Measurements from ENCODE around the gene SIRT2.
"Not testable (repeated sequence)": the region's sequence is repeated elsewhere in the genome, so short reads cannot be mapped to it uniquely, and the experiment has no call there.

Gene SIRT2

GRCh38 chr19:38834590-38834989 lies 64.8 kb downstream of the SIRT2 start:
- no peak for TF ChIP-seq POLR2A (IDR thresholded peaks at IDR 0.05; ENCODE audit: low read depth, low read length)
- FAIRE-seq (no peak), DNase-seq (ENCODE audit: insufficient read length, low spot score) (no peak)

- no peak for TF ChIP-seq POLR2A (IDR thresholded peaks at IDR 0.05; ENCODE audit: low read depth, low read length)
- DNase-seq (ENCODE audit: insufficient read length, low spot score) (no peak), FAIRE-seq (no peak)
These were observed 65.3 kb downstream of the SIRT2 start for GRCh38 chr19:38834104-38834490.

GRCh38 chr19:38833092-38833425 lies 66.4 kb downstream of the SIRT2 start:
- FAIRE-seq (no peak), DNase-seq (ENCODE audit: insufficient read length, low spot score) (no peak)
- no peak for TF ChIP-seq POLR2A (IDR thresholded peaks at IDR 0.05; ENCODE audit: low read depth, low read length)

- no peak for TF ChIP-seq POLR2A (IDR thresholded peaks at IDR 0.05; ENCODE audit: low read depth, low read length)
- DNase-seq (ENCODE audit: insufficient read length, low spot score): peak; percentile 96
- FAIRE-seq: peak; percentile 65
These were observed 68.2 kb downstream of the SIRT2 start for GRCh38 chr19:38831142-38831605.

GRCh38 chr19:38830039-38830733 lies 69.2 kb downstream of the SIRT2 start:
- DNase-seq (ENCODE audit: insufficient read length, low spot score) (no peak), FAIRE-seq (no peak)
- no peak for TF ChIP-seq POLR2A (IDR thresholded peaks at IDR 0.05; ENCODE audit: low read depth, low read length)

GRCh38 chr19:38829203-38829602 lies 70.2 kb downstream of the SIRT2 start:
- not testable (repeated sequence) for FAIRE-seq

More at GRCh38 chr19:38829203-38829602, 70.2 kb downstream of the SIRT2 start:
- not testable (repeated sequence) for DNase-seq (ENCODE audit: insufficient read length, low spot score)
